NB4 (cell line): Measurements from ENCODE around the gene TTC29.

ENCODE experiments used
- DNase-seq: peaks from one replicate; pipeline ENCODE4 v3.0.0; 2010; ENCODE audit warnings: low read depth
- H3K4me3 ChIP-seq: one replicate; pipeline ENCODE4 v1.5.1; 2011; ENCODE audit warnings: mild to moderate bottlenecking, low read depth, low read length, moderate library complexity
- CTCF ChIP-seq: IDR thresholded peaks from one replicate; pipeline ENCODE4 v1.5.1; 2012; ENCODE audit warnings: low read depth, low read length
- MYC ChIP-seq: IDR thresholded peaks from 2 replicates; pipeline ENCODE4 v1.6.1; 2011; ENCODE audit warnings: low read depth, low read length
- POLR2A ChIP-seq: IDR thresholded peaks from 2 replicates; pipeline ENCODE4 v1.6.1; 2011; ENCODE audit warnings: mild to moderate bottlenecking; ENCODE audit not compliant: insufficient read length; ENCODE audit errors: extremely low read depth
- TF ChIP-seq, protein P1 (sequence below): IDR thresholded peaks from 2 replicates; pipeline ENCODE4 v1.6.1; 2011; ENCODE audit warnings: low read depth, low read length

Gene TTC29

GRCh38 chr4:146943691-146944375 lies 1.8 kb downstream of the TTC29 start:
- TF ChIP-seq, protein P1, sequence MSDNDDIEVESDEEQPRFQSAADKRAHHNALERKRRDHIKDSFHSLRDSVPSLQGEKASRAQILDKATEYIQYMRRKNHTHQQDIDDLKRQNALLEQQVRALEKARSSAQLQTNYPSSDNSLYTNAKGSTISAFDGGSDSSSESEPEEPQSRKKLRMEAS, result no peak
- TF ChIP-seq POLR2A (no peak), MYC (no peak), CTCF (no peak)
- DNase-seq, result no peak
- H3K4me3 ChIP-seq, result no peak overlapping the region

DNA sequence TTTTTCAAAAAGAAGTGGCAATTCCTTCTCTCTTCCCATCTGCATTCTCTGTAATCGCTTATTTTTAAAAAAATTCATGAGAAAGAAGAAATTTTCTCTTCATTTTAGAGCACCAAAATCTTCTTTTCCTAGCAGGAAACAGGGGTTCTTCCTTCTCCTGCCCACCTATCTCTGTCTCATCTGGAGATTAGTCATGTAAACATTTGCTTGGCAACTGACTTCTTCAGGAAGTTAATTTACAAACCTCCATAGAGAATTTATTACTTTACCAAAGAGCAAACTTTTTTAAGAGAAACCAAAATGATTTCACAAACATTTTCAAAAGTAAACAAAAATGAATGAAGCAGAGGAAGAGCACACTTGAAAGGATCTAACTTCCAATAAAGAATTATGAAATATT lies 13.5 kb downstream of the TTC29 start:
- TF ChIP-seq POLR2A (no peak), CTCF (no peak), MYC (no peak)
- TF ChIP-seq, protein P1, result no peak
- H3K4me3 ChIP-seq, result no peak overlapping the region
- DNase-seq, result no peak

DNA sequence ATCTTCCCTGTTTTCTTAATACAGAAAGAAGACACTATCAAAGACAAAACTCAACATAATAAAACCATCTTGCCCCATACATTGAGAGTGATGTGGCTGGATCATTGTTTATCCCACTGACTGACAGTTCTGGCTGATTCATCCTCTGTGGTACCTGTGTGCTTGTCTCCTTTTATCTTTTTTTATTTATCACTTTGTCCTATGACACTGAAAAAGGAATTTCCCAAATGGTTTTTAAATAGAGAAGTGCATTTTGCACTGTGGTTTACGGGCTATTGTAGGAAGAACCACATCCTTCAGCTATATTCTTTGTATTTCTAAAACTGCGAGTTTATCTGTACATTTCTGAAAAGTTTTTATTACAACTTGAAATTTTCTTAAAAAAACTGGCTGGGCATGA lies 15.0 kb downstream of the TTC29 start:
- DNase-seq, result no peak
- no peak overlapping the region for H3K4me3 ChIP-seq
- TF ChIP-seq POLR2A, result no peak
- no peak for TF ChIP-seq CTCF
- TF ChIP-seq MYC, result no peak
- TF ChIP-seq, protein P1, result no peak

GRCh38 chr4:146927695-146928094 lies 18.0 kb downstream of the TTC29 start:
- TF ChIP-seq, protein P1, result no peak
- TF ChIP-seq CTCF (no peak), MYC (no peak), POLR2A (no peak)
- no peak overlapping the region for H3K4me3 ChIP-seq
- DNase-seq, result no peak

DNA sequence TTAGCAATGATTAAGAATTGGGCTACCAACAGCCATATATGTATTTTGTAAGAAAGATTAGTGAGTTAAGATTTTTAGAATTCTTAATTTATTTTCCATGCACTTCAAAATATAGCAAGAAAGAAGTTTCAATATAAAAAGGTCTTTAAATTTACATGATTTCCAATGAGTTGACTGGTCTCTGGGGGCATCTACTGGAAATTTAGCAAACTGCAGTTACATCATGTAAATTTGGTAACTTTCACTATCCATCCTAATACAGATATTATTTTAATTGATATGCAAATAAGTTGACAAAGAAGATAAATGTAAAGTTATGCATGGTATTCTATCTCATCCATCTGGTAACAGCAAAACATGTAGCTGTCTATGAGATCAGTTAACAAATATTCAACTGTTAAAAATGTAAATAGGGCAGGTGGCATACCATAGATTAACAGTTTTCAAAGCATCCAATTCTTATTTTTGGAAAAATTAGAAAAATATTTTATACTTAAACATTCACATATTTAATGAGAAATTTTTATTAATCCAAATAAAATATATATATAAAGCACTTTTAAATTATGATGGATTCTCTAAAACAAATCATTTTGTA lies 29.1 kb downstream of the TTC29 start:
- peak; percentile 48 for DNase-seq
- no peak overlapping the region for H3K4me3 ChIP-seq
- TF ChIP-seq CTCF (peak; percentile 50), POLR2A (no peak)

DNA sequence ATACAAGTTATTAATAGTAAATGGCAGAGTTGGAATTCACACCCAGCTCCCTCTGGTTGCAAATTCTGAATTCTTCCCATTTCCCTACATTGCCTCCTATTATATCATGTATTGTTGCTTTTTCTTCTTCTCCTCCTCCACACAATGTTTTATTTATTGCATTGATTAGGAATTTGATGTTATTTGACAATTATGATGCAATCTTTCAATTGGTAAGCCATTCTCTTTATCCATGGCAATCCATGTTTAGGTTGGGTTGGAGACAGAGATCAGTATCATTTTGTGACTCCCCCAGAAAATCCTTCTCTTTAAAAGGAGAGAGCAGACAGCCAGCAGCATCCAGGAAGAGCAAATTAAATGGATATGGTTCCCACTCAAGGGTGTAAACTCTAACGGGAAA lies 30.5 kb downstream of the TTC29 start:
- H3K4me3 ChIP-seq, result no peak overlapping the region
- TF ChIP-seq CTCF, result no peak
- TF ChIP-seq, protein P1, result no peak
- TF ChIP-seq POLR2A, result no peak
- no peak for TF ChIP-seq MYC
- no peak for DNase-seq
